Cortex of kidney (tissue), 1 donor: ENCODE results near the gene SUSD4.

Experiments used
- DNase-seq: peaks from one replicate; lab custom pipeline; 2025; lab: John Stamatoyannopoulos, UW

The SUSD4 gene

DNA sequence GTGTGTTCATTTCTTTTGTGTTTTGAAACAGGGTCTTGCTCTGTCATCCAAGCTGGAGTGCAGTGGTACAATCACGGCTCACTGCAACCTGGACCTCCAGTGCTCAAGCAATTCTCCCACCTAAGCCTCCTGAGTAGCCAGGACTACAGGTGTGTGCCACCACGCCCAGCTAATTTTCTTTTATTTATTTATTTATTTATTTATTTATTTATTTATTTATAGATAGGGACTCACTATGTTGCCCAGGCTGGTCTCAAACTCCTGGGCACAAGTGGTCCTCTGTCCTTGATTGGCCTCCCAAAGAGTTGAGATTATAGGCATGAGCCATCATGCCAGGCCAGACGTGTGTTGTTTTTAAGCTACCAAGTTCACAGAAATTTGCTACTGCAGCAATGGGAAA lies 177.2 kb downstream of the SUSD4 start:
- DNase-seq: no peak

DNA sequence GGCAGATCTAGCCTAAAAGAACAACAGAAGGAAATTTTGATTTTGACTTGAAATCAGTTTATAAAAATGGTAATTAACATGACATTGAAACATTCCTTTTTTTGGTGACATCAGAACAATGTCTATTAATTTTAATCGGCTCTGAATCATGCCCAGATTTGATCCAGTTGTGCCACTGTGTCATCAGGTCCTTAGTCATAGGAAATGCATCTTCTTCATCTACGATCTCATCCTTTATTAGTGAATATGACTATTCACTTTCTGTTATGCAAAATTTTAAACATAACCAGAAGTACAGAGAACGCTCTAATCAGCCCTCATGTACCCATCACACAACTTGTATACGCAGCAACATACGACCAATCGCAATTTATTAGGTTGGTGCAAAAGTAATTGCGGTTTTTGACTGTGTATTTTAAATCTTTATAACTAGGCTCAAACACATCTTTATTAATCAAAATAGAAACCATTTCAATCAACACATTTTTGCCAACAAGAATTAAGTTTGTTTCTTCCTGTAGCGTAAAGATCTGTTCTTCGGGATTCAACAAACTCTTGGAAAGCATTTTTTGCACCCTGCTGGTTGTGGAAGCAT lies 180.6 kb downstream of the SUSD4 start:
- no peak for DNase-seq

GRCh38 chr1:223180731-223181321 lies 183.2 kb downstream of the SUSD4 start:
- no peak for DNase-seq

- DNase-seq: no peak
Measured at GRCh38 chr1:223179786-223180185, 184.2 kb downstream of the SUSD4 start.

GRCh38 chr1:223179280-223179679 lies 184.7 kb downstream of the SUSD4 start:
- DNase-seq: no peak

- DNase-seq: no peak
Measured at GRCh38 chr1:223177681-223178080, 186.3 kb downstream of the SUSD4 start.

GRCh38 chr1:223176437-223176836 lies 187.5 kb downstream of the SUSD4 start:
- DNase-seq: no peak

DNA sequence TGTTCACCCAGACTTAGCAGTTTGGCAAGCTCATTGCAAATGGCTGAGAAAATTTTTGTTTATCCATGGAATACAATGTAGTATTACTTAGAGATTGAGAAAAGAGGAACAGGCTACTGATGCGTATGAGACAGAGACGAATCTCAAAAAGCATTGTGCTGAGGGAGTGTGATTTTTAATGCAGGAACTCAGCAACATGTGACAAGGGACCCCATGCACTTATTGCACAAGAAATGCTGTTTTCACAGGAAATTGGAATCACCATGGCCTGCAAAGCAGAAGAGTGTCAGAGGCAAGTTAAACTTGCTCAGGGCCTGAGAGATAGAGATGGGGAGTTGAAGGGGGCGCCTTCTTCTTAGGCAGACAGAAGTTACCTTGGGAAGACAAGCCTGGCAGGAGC lies 188.3 kb downstream of the SUSD4 start:
- DNase-seq: no peak

DNA sequence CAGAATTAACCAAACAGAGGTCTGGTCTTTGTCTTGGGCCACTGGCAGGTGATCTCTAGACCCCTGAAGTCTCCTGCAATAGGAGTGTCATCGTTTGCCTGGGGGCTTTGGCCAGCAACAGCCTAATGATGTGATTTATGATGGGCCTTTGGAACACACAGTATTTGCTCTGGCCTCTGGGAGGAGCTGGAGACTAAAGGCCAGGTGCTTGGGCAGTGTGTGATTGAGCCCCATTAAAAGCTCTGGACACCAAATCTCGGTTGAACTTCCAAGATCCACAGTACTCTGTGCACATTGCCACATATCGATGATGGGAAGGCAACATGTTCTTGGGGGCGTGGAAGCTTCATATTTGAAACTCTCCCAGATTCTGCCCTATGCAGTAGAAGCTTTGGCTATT lies 188.9 kb downstream of the SUSD4 start:
- no peak for DNase-seq
